Measurements from ENCODE around the gene RSPH9. TPM values are rescaled to one million over a fixed set of nuclear protein-coding genes. Genes with fewer than 3 reads are reported as not detected.
A peak's percentile ranks its signal among the peaks of the same experiment; 100 is the strongest.

Gene RSPH9
- total and polyA plus RNA-seq, 11 donors = 0.09 to 0.50 (median 0.16) TPM; not detected in 3

DNA sequence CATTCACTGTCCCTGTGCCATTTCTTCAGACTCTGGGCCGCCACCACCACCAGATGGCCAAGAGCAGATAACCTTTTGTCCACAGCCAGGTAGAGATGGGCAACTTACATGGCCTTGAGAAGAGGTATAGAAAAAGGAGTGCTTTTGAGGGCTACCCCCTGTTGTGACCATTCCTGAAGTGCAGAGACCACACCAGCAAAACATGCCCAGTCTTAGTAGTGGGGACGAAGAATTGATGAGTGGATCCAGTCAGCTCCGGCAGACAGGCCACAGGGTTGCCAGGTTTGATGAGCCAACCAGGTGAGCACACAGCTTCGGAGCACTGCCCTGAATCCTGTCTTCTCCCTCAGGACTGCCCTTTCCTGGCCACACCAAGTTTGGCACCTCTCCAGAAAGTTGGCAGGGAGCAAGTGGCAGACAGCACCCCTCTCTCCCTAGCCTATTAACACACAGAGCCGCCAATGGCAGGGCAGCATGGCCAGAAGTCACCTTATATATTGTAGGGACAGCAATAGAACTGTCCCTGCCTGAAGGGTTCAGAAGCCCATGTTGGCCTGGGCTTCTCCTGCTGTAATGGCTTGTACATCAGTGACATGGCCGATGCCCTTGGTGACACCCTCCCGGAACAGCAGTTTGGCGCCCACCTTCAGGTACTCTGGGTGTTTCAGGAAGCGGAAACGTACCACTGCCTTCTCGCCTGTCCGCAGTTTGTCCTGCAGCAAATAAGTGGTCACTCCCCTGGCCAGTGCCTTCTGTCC is 23.6 kb upstream of the RSPH9 start:
- Histone ChIP-seq H3K36me3 (peaks cover 2 to 87% (median 73%) of the 10 kb centered on the region in 9 donors), H3K9me3 (no peaks in the 10 kb centered on the region), H3K4me3 (no peak overlapping the region), H3K27me3 (no peaks in the 10 kb centered on the region), H3K4me1 (peaks cover 0 to 9% (median under 1%) of the 10 kb centered on the region in 12 donors), H3K27ac (no peak overlapping the region)
- ATAC-seq (peak in 1 of 4 donors; percentile 7), DNase-seq (no peak)
- TF ChIP-seq, protein P1, sequence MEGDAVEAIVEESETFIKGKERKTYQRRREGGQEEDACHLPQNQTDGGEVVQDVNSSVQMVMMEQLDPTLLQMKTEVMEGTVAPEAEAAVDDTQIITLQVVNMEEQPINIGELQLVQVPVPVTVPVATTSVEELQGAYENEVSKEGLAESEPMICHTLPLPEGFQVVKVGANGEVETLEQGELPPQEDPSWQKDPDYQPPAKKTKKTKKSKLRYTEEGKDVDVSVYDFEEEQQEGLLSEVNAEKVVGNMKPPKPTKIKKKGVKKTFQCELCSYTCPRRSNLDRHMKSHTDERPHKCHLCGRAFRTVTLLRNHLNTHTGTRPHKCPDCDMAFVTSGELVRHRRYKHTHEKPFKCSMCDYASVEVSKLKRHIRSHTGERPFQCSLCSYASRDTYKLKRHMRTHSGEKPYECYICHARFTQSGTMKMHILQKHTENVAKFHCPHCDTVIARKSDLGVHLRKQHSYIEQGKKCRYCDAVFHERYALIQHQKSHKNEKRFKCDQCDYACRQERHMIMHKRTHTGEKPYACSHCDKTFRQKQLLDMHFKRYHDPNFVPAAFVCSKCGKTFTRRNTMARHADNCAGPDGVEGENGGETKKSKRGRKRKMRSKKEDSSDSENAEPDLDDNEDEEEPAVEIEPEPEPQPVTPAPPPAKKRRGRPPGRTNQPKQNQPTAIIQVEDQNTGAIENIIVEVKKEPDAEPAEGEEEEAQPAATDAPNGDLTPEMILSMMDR (IDR thresholded peaks at IDR 0.05) = no peak
- TF ChIP-seq POLR2A (IDR thresholded peaks at IDR 0.05) = no peak
- intact Hi-C loops (cut with DNase I) = no loop called here
- 88 to 92% (median 90%) methylated on average over 11 to 12 of the region's 12 CpGs for WGBS, 4 donors

DNA sequence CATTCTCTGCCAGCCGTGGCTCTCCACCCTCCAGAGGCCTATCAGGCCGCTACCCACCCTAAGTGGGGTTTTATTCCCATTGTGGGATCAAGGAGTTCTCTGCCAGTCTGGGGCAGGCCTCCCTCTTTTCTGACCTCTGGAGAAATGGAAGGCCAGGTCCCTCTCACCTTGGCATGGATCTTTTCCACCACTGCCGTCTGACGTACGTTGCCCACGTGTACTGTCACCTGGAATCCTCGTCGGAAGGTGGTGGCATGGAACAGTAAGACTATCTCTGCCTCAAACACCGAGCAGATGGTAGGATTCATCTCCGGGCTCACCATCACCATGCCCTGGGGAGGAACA is 23.0 kb upstream of the RSPH9 start:
- Histone ChIP-seq H3K36me3 (peaks cover 2 to 89% (median 73%) of the 10 kb centered on the region in 9 donors), H3K27ac (no peak overlapping the region), H3K9me3 (no peaks in the 10 kb centered on the region), H3K4me1 (peaks cover 0 to 14% (median 5%) of the 10 kb centered on the region in 12 donors), H3K27me3 (no peaks in the 10 kb centered on the region), H3K4me3 (no peak overlapping the region)
- ATAC-seq (no peak), DNase-seq (no peak)
- 91 to 96% (median 93%) methylated on average over 10 of the region's 10 CpGs for WGBS, 4 donors
- TF ChIP-seq, protein P1 (IDR thresholded peaks at IDR 0.05) = no peak
- no peak for TF ChIP-seq POLR2A (IDR thresholded peaks at IDR 0.05)
- intact Hi-C loops (cut with DNase I) = no loop called here

DNA sequence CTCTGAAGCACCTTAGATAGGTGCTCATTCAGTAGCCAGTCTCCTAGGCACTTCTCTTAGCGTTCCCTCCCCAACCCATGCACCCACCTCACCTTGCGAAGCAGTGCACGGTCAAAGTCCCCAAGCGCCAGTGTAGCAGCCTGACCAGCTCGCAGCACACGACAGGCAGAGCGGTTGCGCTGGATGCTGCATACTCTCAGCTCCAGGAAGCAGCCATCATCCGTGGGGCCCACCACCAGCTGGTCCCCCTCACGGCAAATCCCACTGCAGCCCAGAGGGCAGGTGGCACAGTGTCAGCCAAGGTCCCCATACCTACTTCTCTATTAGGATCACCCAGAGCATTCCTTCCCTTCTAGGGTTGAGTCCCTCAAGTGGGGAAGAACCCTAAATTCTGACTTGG is 22.3 kb upstream of the RSPH9 start:
- no peak overlapping the region for H3K4me3 ChIP-seq
- H3K9me3 ChIP-seq = no peaks in the 10 kb centered on the region
- no peaks in the 10 kb centered on the region for H3K27me3 ChIP-seq
- no peak overlapping the region for H3K27ac ChIP-seq
- DNase-seq (no peak), ATAC-seq (no peak)
- 91 to 96% (median 94%) methylated on average over 10 of the region's 10 CpGs for WGBS, 4 donors
- peaks cover 3 to 21% (median 12%) of the 10 kb centered on the region in 12 donors for H3K4me1 ChIP-seq
- no peak for TF ChIP-seq POLR2A (IDR thresholded peaks at IDR 0.05)
- intact Hi-C loops (cut with DNase I) = no loop called here
- H3K36me3 ChIP-seq = peaks cover 2 to 86% (median 73%) of the 10 kb centered on the region in 9 donors

DNA sequence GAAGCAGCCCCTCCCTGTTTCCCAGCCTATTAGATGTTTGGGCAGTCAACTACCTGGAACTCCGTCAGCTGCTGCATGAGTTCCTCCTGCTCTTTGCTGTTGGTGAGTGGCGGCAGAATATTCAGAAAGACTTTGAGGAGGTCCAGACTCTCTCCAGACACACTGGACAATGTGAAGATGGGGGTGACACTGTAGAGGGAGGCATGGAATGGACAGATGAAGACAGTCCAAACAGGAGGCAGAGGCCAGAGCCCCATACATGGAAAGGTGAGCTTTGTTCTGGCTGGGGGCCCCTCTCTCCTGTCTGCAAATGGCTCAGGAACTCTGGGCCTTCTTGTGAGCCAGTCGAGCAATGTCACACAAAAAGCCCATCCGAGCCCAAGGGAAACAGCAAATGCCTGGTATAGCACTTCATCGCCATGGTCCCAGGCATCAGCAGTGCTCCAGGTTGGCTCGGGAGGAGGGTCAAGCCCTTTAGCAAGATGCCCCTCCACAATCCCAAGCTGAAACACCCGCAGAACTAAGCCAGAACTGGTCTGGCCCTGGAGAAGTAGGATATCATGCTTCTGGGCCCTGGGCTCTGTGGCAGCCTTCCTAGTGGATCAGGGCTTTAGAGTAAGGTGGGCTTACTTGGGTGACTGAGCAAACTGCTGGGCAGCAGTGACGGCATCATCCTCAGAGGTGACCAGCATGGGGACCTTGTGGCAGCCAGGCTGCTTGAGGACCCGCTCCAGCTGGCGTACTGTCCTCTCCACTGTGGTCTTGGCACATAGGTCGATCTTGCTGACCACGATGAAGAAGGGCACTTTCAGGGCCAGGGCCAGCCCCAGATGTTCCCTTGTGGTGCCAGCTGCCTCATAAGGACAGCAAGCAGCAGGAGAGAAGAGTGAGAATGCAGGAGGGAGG is 20.7 kb upstream of the RSPH9 start:
- Histone ChIP-seq H3K9me3 (no peaks in the 10 kb centered on the region), H3K36me3 (peaks cover 2 to 76% (median 69%) of the 10 kb centered on the region in 9 donors), H3K27me3 (no peaks in the 10 kb centered on the region), H3K4me3 (no peak overlapping the region), H3K27ac (no peak overlapping the region), H3K4me1 (peaks cover 3 to 28% (median 19%) of the 10 kb centered on the region in 12 donors)
- intact Hi-C loops (cut with DNase I) = no loop called here
- WGBS, 4 donors = 84 to 91% (median 91%) methylated on average over 11 to 12 of the region's 12 CpGs
- ATAC-seq (no peak), DNase-seq (no peak)
- TF ChIP-seq, protein P1 (IDR thresholded peaks at IDR 0.05) = no peak
- TF ChIP-seq POLR2A (IDR thresholded peaks at IDR 0.05) = no peak

All from heart left ventricle (tissue), 16 donors.